AG04450 (cell line): ENCODE measurements around the gene SAMD4B. TPM values are rescaled to one million over a fixed set of nuclear protein-coding genes. Genes with fewer than 3 reads are reported as not detected.

Source experiments
- CTCF ChIA-PET: fragments of 300-600, 350-600 bp; formaldehyde crosslinking; extraction: SDS; loops from one replicate; lab custom pipeline; 2022; ENCODE audit warnings: antibody characterized with exemption, inconsistent platforms; lab: Charles Lee
- POLR2A ChIA-PET: fragments of 350-600 bp; formaldehyde crosslinking; extraction: SDS; loops from one replicate; lab custom pipeline; 2021; ENCODE audit warnings: antibody characterized with exemption, inconsistent platforms; lab: Yijun Ruan, JAX
- DNase-seq: peaks from one replicate; pipeline ENCODE4 v3.0.0-alpha.2; 2011; ENCODE audit warnings: low read depth, low spot score
- H3K27ac ChIP-seq: one replicate; pipeline ENCODE4 v1.5.1; 2012; ENCODE audit warnings: low read depth, low read length, control low read depth
- H3K27me3 ChIP-seq: one replicate; pipeline ENCODE4 v1.6.0; 2012; ENCODE audit warnings: low read length; ENCODE audit not compliant: control insufficient read depth, insufficient read depth
- H3K4me3 ChIP-seq: 2 replicates; pipeline ENCODE4 v1.5.1; 2011; ENCODE audit warnings: mild to moderate bottlenecking, low read depth, low read length, control low read depth
- H3K9me3 ChIP-seq: 2 replicates; pipeline ENCODE4 v1.5.1; 2012; ENCODE audit warnings: low read length; ENCODE audit not compliant: control insufficient read depth, insufficient read depth
- CTCF ChIP-seq: IDR thresholded peaks from 2 replicates; pipeline ENCODE4 v1.5.1; 2011; ENCODE audit warnings: low read depth, low read length, control low read depth, inconsistent platforms
- polyA plus RNA-seq: library from polyadenylated mRNA; depleted of rRNA; stranded (reverse); fragments of >200 nt; gene quantifications from 2 replicates; pipeline ENCODE4 v1.2.3, GENCODE V29; 2011

SAMD4B gene
- polyA plus RNA-seq, 1 experiment = 33.4 TPM

DNA sequence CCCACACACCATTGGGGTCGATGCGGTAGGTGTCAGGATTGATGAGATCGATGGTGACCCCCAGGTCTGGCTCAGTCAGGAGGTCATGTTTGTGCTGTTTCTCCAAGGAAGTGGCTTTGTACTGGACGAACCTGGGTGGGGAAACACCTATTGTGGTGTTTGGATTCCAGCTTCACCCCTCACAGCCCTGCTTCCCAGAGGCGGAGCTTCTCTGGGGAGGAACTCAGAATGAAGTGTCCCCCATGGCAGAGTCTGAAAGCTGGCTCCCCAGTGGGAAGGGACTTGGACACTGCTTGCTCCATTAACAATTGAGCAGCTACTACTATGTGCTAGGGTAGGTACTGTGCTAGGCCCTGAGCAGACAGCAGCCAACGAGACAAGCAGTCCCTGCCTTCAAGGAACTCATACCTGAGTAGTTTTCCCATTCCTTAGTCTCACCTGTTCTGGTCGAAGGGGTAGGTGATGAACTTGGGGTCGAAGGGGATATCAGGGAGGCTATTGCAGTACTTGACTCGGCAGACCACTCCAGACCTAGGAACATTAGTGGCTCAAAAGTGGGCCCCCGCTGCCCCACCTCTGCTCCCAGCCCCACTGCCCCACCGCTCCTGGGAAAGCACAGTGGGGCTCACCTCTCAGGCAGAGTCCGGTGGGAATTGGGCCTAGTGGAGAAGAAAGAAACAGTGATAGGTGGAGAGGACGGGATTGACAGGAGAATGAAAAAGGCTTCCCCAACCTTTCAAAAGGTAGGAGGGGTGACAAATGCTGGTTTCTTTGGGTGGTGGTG lies 47.6 kb downstream of the SAMD4B start:
- ChIA-PET CTCF (no interaction called here), POLR2A (interaction anchor here (1.6 kb wide), 1 partner anchor 31 kb away, joined by 4 read pairs; no protein-coding TSS in a partner anchor)
- Histone ChIP-seq H3K4me3 (peak overlapping the region; percentile 99), H3K27ac (no peak overlapping the region), H3K27me3 (no peaks in the 10 kb centered on the region), H3K9me3 (peaks cover 3% of the 10 kb centered on the region; the same call in 1 of the 2 replicates)
- no peak for TF ChIP-seq CTCF
- no peak for DNase-seq

GRCh38 chr19:39390451-39390750 lies 48.2 kb downstream of the SAMD4B start:
- peaks cover 3% of the 10 kb centered on the region; the same call in 1 of the 2 replicates for H3K9me3 ChIP-seq
- peak overlapping the region; percentile 94 for H3K27ac ChIP-seq
- H3K27me3 ChIP-seq = no peaks in the 10 kb centered on the region
- no peak for TF ChIP-seq CTCF
- CTCF ChIA-PET = no interaction called here
- no peak for DNase-seq
- peak overlapping the region; percentile 99 for H3K4me3 ChIP-seq
- POLR2A ChIA-PET = interaction anchor here (0.6 to 2.0 kb wide), 12 partner anchors 11 to 357 kb away, joined by 3 to 27 read pairs (median 8); partner anchors contain the start of genes PLEKHG2, RPS16, SAMD4B and ZFP36

GRCh38 chr19:39390751-39391437 lies 48.7 kb downstream of the SAMD4B start, which contains the start of the genes MED29 and PAF1:
Gene MED29 (plus strand): TSS chr19:39391378. CDS start chr19:39391423, 45 bp downstream.
Gene PAF1 (minus strand): TSS chr19:39391106. CDS start chr19:39390864, 242 bp downstream.
- Histone ChIP-seq H3K4me3 (peak within 1 kb of the TSS; percentile 99), H3K9me3 (peaks cover 3% of the 10 kb centered on the region; the same call in 1 of the 2 replicates), H3K27me3 (no peaks in the 10 kb centered on the region), H3K27ac (peak within 1 kb of the TSS; percentile 94)
- DNase-seq = peak; percentile 99
- CTCF ChIA-PET = interaction anchor here (1.0 kb wide), 1 partner anchor 21 kb away, joined by 3 read pairs; no protein-coding TSS in a partner anchor
- no peak for TF ChIP-seq CTCF
- POLR2A ChIA-PET = interaction anchor here (0.6 to 2.0 kb wide), 15 partner anchors 9 to 443 kb away, joined by 3 to 27 read pairs (median 4); partner anchors contain the start of genes DYRK1B, PLEKHG2, RPS16 and SAMD4B

- CTCF ChIA-PET = interaction anchor here (0.6 to 4.4 kb wide), 24 partner anchors 9 to 250 kb away, joined by 3 to 67 read pairs (median 4); partner anchors contain the start of genes PLEKHG2, RPS16 and ZFP36
- peak; percentile 96 for TF ChIP-seq CTCF
These were observed 55.4 kb downstream of the SAMD4B start for GRCh38 chr19:39397360-39398296.

More at GRCh38 chr19:39397360-39398296, 55.4 kb downstream of the SAMD4B start:
- no peaks in the 10 kb centered on the region for H3K27me3 ChIP-seq
- DNase-seq = no peak
- H3K9me3 ChIP-seq = no peaks in the 10 kb centered on the region
- H3K27ac ChIP-seq = peak overlapping the region; percentile 57
- H3K4me3 ChIP-seq = no peak overlapping the region
- POLR2A ChIA-PET = interaction anchor here (0.6 to 2.1 kb wide), 5 partner anchors 10 to 45 kb away, joined by 3 to 22 read pairs (median 17); partner anchors contain the start of genes PLEKHG2, RPS16 and ZFP36
